GM18508 (cell line): ENCODE measurements around the gene FAM13A.

ENCODE experiments used
- ATAC-seq: cut with Tn5 transposase; IDR thresholded peaks from one replicate; pipeline ENCODE4 v1.9.1; 2021; ENCODE audit warnings: moderate number of reproducible peaks; ENCODE audit not compliant: insufficient read depth, unreplicated experiment

The FAM13A gene

DNA sequence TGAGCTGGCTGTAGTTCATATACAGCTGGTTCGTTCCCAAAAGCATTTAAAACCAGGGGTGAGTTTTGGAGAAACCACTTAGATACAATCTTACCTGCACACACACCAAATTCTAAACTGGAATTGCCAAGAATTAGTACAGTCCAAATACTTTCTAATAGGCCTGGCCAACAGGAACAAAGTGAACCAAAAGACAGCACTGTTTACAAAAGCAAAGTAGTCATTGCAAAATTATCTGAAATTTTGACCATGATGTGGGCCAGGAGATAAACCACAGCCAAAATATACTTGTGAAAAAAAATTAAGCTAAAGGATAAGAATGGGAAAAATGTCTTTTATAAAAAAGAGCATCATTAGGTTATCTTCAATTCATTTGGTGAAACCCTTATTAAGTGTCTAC is 321.4 kb downstream of the FAM13A start:
- no peak for ATAC-seq

DNA sequence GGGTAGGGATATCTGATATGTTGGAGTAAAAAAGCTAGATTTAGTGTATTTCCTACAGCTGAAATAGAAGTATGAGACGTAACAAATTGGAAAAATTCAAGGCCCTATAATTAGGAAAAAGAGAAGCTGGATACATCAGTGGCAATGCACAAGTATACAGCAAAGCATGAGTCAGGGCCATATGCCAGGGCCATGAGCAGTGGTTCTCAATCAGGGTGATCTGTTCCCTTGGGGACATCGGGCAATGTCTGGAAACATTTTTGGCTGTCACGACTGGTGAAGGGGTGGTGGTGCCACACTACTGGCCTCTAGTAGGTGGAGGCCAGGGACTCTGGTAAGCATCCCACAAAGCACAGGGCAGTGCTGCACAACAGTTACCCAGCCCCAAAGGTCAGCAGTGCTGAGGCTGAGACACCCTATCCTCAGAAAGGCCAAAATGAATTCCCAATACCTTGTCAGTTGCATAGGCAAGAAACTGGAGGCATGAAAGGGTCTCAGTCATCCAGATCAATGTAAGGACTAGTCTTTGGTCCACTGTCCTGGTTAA is 322.5 kb downstream of the FAM13A start:
- no peak for ATAC-seq

DNA sequence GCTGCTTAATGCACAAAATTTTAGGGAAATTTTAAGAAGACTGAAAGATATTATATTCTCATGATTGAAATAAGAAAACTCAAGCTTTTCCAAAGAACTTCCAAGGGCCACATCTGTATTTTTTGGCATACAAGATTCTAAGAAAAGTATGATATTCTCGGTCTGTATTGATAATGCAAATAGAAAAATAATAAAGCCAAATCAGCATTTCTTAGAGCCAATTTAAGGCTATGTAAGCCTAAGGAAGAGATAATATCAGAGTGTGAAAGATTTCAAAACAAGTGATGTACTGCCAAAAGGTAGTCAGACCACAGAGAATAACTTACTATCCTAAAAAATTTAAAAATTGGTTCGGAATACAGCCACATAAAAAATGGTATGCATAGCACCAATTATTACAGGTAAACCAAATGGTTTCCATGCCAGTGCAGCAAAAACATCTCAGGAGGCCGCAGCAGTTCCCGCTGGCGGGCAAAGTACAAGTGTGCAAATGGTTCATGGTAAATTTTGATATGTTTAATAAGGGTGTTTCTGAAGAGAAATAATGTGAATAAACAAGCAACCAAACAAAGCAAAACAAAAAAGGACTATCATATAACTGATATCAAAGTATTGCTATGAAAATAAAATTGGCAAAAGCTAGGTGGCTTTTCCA is 324.1 kb downstream of the FAM13A start:
- ATAC-seq: no peak

DNA sequence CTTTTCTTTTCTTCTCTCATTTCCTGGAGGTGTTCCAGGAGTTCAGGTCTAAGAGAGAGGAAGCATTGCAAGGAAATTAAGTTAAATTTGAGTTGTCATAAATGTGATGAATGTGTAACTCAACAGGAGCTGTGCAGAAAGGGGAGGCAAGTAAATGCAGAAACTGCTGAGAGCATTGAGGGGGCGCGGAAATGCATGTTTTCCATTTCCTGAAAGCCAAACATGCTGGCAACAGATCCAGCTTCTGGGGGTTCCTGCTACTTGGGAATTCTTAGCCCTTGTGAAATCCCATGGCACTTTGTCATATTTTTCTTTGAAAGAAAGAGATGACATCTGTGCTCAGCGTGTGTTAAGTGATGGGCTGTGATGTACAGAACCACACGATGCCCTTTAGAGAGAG is 325.6 kb downstream of the FAM13A start:
- no peak for ATAC-seq

DNA sequence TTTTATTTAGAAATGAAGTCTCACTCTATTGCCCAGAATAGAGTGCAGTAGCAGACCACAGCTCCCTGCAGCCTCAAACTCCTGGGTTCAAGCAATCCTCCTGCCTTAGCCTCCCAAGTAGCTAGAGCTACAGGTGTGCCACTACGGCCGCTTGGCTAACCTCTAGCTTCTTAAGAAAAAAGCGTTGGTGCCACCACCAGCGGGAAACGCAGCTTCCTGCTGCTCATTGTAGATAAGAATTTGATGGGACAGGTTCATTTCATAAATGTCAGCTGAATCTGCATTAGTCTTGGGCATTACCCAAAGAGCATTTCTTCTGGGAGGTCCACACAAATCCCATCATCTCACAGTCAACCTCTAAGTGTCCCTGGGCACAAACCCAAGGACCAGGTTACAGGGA is 326.2 kb downstream of the FAM13A start:
- no peak for ATAC-seq

DNA sequence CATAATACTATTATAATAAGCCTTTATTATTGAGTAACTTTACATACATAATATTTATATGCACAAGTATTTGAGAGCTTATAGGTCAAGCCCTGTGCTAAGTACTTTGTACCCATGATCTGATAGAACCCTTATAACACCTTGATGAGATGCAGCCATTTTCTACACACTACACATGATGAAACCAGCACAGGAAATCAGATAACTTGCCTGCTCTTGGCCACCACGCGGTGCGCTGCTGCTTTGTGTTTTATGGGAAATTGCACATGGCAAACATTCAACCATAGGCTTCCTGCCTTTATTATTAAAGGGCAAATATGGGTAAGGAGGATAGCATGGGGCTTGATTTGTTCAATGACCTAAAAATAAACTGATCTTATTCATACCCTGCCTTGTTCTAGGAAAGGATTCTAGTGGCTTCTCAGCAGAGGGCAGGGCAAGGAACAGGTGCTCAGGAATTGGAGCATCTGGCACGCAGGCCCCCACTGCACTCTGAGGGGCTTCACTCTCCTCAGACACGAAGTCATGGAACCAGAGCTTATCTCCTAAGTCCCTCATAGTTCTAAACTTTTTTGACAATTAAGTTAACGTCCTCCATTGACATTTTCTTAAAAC is 327.7 kb downstream of the FAM13A start:
- no peak for ATAC-seq

DNA sequence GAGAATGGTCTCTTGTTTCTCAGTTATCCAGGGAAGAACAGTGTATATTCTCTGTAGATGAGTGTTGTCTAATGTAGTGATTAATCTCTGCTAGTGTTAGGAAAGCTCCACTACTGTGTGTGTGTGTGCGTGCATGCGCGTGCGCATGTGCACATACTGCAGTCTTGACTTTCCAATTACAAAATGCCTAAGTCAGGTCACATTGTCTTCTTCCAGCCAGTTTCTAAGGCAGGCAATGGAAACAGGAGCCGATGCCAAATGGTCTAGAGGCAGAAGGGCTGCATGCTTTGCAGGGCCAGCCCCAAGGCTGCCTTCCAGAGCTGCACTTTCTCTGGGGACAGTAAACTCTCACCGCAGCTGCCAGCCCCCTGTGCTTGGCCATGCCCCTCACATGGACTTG is 328.8 kb downstream of the FAM13A start:
- ATAC-seq: no peak

DNA sequence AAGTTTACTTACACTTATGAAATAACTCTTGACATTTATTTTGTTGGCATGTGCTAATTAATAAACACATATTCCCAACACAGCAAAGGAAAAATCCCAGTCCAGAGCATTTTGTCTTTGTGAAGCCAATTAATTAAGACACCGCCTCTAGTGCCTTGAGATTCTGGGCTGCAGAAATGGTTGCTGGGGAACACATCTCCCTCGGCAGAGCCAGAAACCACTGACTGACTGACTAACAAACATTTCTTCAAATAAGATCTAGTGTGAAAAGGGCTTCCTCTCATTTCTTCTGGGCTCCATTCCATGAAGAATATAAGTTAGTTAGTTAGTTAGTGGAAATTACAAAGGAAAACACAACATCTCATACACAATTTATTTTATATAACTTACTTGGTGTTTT is 331.0 kb downstream of the FAM13A start:
- no peak for ATAC-seq

DNA sequence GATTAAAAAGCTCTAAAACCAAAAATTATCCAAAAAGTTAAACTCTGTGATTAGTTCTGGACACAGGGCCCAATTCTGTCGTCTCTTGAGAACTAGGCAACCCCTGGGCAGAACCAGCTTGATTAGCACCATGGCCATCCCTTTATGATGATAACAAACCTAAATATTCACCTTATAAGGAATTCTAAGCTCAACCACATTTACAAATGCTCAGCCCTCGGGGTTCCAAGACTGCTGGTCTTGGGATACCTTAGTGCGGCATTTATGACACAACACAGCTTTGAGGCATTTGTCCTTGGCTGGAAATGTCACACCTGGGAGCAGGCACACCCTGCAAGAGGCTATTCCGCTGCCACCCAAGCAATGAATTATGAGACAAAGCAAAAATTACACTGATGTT is 331.8 kb downstream of the FAM13A start:
- ATAC-seq: no peak

DNA sequence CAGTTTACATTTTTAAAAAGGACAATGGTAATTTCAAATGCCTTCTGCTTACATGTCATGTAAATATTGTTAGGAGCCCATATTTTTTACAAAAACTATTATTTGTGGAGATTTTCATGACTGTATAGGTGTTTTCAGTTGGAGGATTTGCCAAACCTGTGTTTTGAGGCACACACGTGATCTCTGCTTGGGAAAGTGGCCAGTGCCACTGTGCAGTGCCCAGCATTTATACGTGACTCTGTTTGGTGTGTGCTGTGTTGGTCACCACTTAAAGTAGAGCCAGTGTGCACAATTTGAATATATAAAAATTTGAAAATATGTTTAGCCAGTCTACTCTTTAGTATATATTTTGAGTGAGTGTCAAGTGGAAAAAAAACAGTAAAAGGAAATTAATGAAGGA is 332.6 kb downstream of the FAM13A start:
- ATAC-seq: no peak

DNA sequence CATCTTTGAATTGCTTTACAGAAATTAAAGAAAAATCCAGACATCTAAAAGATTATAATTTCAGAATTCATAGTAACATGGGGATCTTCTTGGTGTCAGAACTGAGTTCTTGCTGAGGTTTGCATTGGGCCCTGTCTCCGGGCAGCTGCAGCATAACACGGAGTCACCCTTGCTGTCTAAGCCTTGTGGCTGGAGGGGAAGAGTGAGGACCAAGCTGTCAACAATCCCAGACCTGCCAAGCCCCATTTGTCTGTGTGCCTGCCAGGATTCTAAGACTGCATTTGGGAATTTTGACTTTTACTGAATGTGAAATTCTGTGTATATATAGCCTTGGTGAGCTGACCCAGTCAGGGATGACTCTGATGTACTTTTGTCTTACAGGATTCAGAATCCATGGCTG is 334.2 kb downstream of the FAM13A start:
- ATAC-seq: no peak

DNA sequence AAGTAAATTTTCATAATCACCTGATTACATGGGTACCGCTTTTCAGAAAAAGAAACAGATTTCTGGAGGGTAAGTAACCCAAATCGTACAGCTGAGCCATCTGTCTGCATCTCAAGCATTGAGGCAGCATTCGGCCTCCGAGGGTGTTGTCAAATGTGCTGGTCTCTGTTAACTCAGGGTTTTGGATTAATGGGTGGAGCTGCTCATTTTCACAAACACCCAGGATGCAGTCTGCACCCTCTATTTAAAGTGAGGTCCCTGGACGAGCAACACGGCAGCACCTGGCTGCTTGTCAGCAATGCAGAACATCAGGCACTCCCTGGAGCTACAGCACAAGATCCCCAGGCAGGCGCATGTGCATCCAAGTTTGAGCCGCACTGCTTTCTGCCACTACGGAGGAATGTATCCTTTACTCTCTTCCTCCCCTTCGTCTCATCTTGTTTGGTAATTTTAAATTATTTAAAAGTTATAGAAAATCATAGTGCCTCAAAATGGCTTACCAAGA is 334.7 kb downstream of the FAM13A start:
- ATAC-seq: no peak

DNA sequence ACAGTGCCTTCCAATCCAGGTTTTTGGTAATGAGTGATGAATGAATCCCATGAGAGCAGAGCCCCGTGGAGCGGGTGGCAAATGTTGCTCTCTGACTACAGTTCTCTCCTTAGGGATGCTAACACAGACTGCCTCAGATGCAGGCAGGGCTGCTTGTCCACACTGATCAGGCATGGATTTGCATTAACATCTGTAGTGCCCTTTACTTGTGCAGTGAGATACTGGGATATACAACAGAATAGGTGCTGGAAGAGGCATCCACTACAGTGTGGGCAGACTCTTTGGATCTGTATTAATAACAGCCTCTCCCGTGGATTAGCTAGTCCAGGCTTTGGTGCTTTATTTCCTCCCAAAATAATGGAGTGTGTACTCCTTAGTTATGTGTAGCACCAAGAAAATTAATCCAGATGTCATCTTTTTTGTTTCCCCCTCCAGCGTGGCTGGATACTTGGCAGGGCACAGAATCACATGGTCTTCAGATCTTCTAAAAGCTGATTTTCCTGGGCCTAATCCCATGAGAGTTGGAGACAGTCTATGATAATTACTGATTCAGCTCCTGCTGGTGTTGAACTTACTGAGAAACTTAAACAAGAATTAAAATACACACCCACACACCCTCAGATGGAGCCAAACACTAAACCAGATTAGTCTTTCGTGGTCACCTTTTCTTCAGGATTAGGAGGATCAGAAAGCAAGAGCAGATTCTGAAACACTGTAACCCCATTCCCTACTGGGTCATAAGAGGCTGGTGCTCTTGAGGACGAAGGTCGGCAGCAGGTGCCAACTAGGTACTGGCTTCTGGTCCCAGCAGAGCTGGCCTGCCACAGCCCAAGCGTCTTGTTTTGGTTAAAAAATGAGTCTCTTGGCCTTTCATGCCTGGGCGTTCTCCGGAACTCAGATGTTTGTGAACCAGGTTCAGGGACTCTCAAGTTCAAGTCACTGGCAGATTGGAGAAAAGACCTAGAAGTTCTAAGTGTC is 336.2 kb downstream of the FAM13A start:
- ATAC-seq: no peak

DNA sequence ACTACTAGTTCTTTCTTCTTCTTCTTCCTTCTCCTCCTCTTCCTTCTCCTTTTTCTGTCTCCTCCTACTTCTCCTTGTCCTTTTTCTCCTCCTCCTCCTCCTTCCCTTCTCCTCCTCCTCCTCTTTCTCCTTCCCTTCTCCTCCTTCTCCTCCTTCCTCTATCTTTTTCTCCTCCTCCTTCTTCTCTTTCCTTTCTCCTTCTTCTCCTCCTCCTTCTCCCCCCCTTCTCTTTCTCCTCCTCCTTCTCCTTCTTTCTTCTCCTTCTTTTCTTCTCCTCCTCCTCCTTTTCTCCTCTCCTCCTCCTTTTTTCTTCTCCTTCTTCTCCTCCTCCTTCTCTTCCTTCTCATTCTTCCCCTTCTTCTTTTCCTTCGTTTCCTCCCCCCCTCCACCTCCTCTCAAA is 337.6 kb downstream of the FAM13A start:
- ATAC-seq: no peak

DNA sequence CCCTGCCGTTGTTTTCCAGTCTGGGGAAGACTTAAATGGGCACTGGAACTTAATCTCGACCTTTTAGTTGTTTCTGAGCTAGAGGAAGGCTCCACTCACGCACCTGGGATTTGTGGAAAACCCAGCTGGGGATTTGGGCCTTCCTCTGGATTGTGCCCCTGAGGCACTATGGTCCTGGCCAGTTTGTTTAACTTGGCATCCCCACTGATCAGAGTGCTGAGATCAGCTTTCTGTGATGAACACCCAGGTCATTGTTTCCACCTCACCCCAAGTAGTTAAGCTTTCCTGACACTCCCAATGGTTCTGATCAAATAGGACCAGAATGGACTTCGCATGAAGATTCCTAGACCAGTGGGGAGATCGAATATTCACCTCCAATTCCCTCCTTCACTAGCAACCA is 338.9 kb downstream of the FAM13A start:
- no peak for ATAC-seq

DNA sequence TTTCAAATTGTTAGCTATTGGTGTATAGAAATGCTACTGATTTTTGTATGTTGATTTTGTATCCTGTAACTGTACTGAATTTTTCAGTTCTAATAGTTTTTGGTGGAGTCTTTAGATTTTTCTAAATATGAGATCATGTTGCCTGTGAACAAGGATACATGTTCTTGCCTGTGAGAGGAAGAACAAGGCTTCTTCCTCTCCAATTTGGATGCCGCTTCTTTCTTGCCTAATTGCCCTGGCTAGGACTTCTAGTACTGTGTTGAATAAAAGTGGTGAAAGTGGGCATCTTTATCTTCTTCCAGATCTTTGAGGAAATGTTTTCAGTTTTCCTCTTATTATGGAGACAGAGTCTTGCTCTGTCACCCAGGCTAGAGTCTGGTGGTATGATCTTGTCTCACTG is 343.2 kb downstream of the FAM13A start:
- ATAC-seq: no peak

DNA sequence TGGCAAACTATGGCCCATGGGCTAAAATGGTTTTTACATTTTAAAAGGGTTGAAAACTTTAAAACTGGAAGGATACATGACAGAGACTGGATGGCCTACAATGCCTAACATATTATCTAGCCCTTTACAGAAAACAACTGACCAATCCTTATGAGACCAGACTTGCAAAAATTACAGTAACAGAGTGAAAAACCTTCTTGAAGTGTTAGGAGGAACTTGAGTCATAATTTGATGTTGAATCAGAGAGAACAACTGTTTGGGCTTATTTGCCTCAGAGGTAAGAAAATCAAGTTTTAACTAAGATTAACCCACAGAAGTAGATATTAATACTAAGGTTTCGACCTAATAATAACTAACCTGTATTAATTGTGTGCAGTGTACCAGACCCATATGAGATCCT is 347.0 kb downstream of the FAM13A start:
- no peak for ATAC-seq

DNA sequence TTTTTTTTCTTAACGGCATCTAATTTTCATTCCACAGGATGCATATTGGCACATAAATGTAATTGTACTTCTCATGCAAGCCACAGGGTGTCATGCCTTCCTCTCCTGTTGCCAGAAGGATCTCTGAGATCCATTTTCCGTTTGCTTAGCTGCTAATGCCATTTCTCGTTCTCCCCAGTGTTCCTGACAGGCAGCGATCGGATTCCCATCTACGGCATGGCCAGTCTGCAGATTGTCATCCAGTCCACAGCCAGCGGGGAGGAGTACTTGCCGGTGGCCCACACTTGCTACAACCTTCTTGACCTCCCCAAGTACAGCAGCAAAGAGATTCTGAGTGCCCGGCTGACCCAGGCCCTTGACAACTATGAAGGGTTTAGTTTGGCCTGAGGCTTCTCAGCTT is 350.4 kb downstream of the FAM13A start:
- ATAC-seq: no peak

DNA sequence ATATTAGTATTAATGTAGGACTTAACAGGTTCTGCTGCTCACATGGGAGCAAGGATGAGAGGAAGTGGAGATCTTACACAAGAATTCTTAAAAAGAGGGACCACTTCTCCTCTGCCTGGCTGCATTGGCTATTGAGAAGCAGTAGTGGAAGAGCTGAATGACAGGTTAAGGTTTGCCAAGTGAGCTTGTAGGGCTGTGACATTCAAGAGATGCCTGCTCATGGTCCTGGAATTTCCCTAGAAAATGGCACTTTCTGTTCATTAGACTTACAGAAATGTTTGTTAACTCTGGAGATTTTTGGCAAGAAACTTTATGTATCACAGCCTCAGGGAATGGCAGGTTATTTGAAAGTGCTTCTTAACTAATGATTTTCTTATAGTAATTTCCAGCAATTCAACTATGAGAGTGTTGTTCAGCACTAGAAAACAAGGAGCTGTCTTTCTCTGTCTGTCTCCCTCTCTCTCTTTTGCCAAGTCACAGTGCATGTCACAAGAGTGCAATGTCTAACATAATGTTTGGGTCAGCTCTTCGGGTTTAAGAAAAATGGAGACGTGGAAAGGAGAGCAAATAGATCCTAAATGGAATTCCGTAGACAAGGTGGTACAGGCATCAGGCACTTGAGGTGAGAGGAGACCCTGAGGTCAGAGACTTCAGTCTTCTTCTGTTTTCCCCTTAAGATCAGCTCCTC is 351.0 kb downstream of the FAM13A start:
- ATAC-seq: no peak

DNA sequence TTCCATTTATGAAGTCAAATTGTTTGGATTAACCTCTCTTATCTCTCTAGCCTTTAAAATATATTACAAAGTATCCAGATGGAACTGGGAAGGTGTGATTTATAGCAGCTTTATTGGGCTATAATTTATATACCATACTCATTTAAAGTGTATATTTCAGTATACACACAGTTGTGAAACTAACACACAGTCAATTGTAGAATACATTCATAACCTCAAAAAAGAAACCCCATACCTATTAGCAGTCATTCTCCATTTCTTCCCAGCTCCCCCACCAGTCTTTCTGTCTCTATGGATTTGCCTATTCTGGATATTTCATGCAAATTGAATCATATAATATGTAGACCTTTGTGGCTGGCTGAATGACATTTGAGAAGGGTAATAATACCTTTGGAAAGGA is 351.8 kb downstream of the FAM13A start:
- ATAC-seq: no peak
